GM23338 (cell line): Measurements from ENCODE around the gene TMEM35A. TPM values are rescaled to one million over a fixed set of nuclear protein-coding genes. Genes with fewer than 3 reads are reported as not detected.

Source experiments
- ATAC-seq: fragments of 200-7000 bp; cut with Tn5 transposase; 3 replicates; pipeline ENCODE4 v1.9.1; 2020
- DNase-seq: peaks from one replicate; pipeline ENCODE4 v3.0.0-alpha.2; 2015; ENCODE audit warnings: low spot score
- H2AFZ ChIP-seq: fragments of 200-600 bp; sonication (generic); 2 replicates; pipeline ENCODE4 v1.8.0; 2016; ENCODE audit warnings: antibody characterized with exemption, mild to moderate bottlenecking, moderate library complexity
- H3F3A ChIP-seq: fragments of 200-600 bp; sonication (generic); replicated peaks from 2 replicates; pipeline ENCODE4 v1.8.0; 2017; ENCODE audit warnings: antibody characterized with exemption, mixed run types, low read depth
- H3K27ac ChIP-seq: fragments of 200-600 bp; sonication (generic); 2 replicates; pipeline ENCODE4 v1.6.1; 2016; ENCODE audit warnings: low read depth
- H3K27me3 ChIP-seq: fragments of 200-600 bp; sonication (generic); 2 replicates; pipeline ENCODE4 v1.8.0; 2016; ENCODE audit warnings: mild to moderate bottlenecking, mixed run types, moderate library complexity; ENCODE audit not compliant: insufficient read depth
- H3K36me3 ChIP-seq: fragments of 200-600 bp; sonication (generic); 2 replicates; pipeline ENCODE4 v1.8.0; 2016; ENCODE audit warnings: mild to moderate bottlenecking; ENCODE audit not compliant: insufficient read depth
- H3K4me1 ChIP-seq: fragments of 200-600 bp; sonication (generic); 2 replicates; pipeline ENCODE4 v1.8.0; 2016; ENCODE audit warnings: mild to moderate bottlenecking, moderate library complexity; ENCODE audit not compliant: insufficient read depth
- H3K4me2 ChIP-seq: fragments of 200-600 bp; sonication (generic); 2 replicates; pipeline ENCODE4 v1.7.1; 2017; ENCODE audit warnings: mixed run types
- H3K4me3 ChIP-seq: fragments of 200-600 bp; sonication (generic); 2 replicates; pipeline ENCODE4 v1.6.1; 2016; ENCODE audit warnings: mixed run types
- H3K79me2 ChIP-seq: fragments of 200-600 bp; sonication (generic); replicated peaks from 2 replicates; pipeline ENCODE4 v1.8.0; 2017; ENCODE audit warnings: mild to moderate bottlenecking; ENCODE audit not compliant: insufficient read depth
- H3K9me2 ChIP-seq: fragments of 200-600 bp; sonication (generic); 2 replicates; pipeline ENCODE4 v1.8.0; 2017; ENCODE audit not compliant: insufficient read depth
- H4K20me1 ChIP-seq: fragments of 200-600 bp; sonication (generic); replicated peaks from 2 replicates; pipeline ENCODE4 v1.8.0; 2017; ENCODE audit warnings: mild to moderate bottlenecking; ENCODE audit not compliant: insufficient read depth
- H3K27ac Mint-ChIP-seq: 2 replicates; pipeline ENCODE4 v1.8.0; 2020; ENCODE audit warnings: inconsistent platforms, mild to moderate bottlenecking, moderate library complexity, mixed read lengths
- H3K27me3 Mint-ChIP-seq: 3 replicates; pipeline ENCODE4 v1.8.0; 2022; ENCODE audit warnings: low read depth, mild to moderate bottlenecking, moderate library complexity, mixed read lengths, inconsistent platforms; ENCODE audit not compliant: insufficient read depth, poor library complexity
- H3K36me3 Mint-ChIP-seq: 3 replicates; pipeline ENCODE4 v1.8.0; 2021; ENCODE audit warnings: low read depth, mild to moderate bottlenecking, inconsistent platforms, moderate library complexity, mixed read lengths
- H3K4me1 Mint-ChIP-seq: 3 replicates; pipeline ENCODE4 v1.8.0; 2020; ENCODE audit warnings: mild to moderate bottlenecking, inconsistent platforms, mixed read lengths
- H3K4me3 Mint-ChIP-seq: 3 replicates; pipeline ENCODE4 v1.8.0; 2021; ENCODE audit warnings: moderate library complexity, mild to moderate bottlenecking, inconsistent platforms, mixed read lengths
- H3K9me3 Mint-ChIP-seq: 3 replicates; pipeline ENCODE4 v1.8.0; 2020; ENCODE audit warnings: moderate library complexity, mild to moderate bottlenecking, inconsistent platforms, mixed read lengths
- CREB1 ChIP-seq: fragments of 250-450 bp; sonication (Bioruptor Pico); IDR thresholded peaks from 2 replicates; pipeline ENCODE4 v1.5.0; 2020; ENCODE audit warnings: low read depth, mild to moderate bottlenecking, moderate library complexity
- EZH2phosphoT487 ChIP-seq: fragments of 200-600 bp; sonication (generic); IDR thresholded peaks from one replicate; pipeline ENCODE4 v1.8.1; 2018; ENCODE audit warnings: antibody characterized with exemption; ENCODE audit not compliant: unreplicated experiment
- JUNB ChIP-seq: IDR thresholded peaks from one replicate; pipeline ENCODE4 v1.6.1; 2016; ENCODE audit warnings: antibody characterized with exemption; ENCODE audit not compliant: unreplicated experiment
- NANOG ChIP-seq: IDR thresholded peaks from 2 replicates; pipeline ENCODE4 v1.6.1; 2016; ENCODE audit warnings: antibody characterized with exemption, borderline replicate concordance
- POLR2AphosphoS5 ChIP-seq: IDR thresholded peaks from 2 replicates; pipeline ENCODE4 v1.6.1; 2016; ENCODE audit warnings: antibody characterized with exemption, low read depth
- STAT1 ChIP-seq: IDR thresholded peaks from one replicate; pipeline ENCODE4 v1.6.1; 2016; ENCODE audit warnings: antibody characterized with exemption; ENCODE audit not compliant: unreplicated experiment
- ZNF114 ChIP-seq: fragments of 250-450 bp; sonication (Bioruptor Pico); IDR thresholded peaks from 2 replicates; pipeline ENCODE4 v1.5.0; 2020; ENCODE audit warnings: mild to moderate bottlenecking, moderate library complexity
- ZNF331 ChIP-seq: fragments of 250-450 bp; sonication (Bioruptor Pico); IDR thresholded peaks from 2 replicates; pipeline ENCODE4 v1.5.0; 2020; ENCODE audit warnings: low read depth, mild to moderate bottlenecking, moderate library complexity
- polyA plus RNA-seq: library from polyadenylated mRNA; unstranded; fragments of >200 nt; fragmentation: Nextera tagmentation; extraction: Ambion mirVana; gene quantifications from 2 replicates; pipeline ENCODE4 v1.2.1, GENCODE V29; 2016
- total RNA-seq: library from RNA; depleted of rRNA; stranded (reverse); fragments of >200 nt; shearing (Covaris generic); gene quantifications from 2 replicates; pipeline ENCODE4 v1.2.3, GENCODE V29; 2014
- TF ChIP-seq, protein P1 (sequence below): IDR thresholded peaks from 2 replicates; pipeline ENCODE4 v1.6.1; 2016; ENCODE audit warnings: antibody characterized with exemption
- TF ChIP-seq, protein P2 (sequence below): IDR thresholded peaks from one replicate; pipeline ENCODE4 v1.6.1; 2018; ENCODE audit warnings: antibody characterized with exemption; ENCODE audit not compliant: unreplicated experiment

The TMEM35A gene
- total and polyA plus RNA-seq, 2 experiments from 2014 or later = 4.2 to 5.8 TPM

DNA sequence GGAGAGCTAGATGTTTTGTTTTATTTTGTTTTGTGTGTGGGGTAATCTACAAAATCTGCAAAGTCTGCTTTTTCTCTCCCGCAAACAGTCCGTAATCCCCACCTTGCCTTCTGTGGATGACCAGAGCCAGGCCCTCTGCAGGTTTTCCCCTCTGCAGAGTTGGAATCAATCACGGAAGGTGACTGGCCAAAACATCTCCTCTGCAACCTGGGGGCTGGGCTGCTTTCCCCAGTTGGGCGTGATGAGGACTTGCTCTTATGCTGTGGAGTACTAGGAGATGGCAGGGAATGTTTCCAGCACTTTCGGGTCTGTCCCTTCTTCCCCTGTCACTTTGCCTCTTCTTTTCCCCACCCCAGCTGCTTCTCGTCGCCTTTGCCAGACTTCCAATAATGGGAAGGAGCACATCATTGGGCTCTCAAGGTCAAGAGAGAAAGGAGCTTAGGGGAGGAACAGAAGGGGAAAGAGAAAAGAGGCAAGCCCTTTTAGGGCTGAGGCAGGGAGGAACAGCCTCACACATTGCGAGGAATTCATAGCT is 1.1 kb downstream of the TMEM35A start:
- Histone ChIP-seq H3K4me1 (peaks cover 8% of the 10 kb centered on the region; the same call in 1 of the 2 replicates), H3K4me3 (peak overlapping the region; percentile 80), H3K4me2 (peak overlapping the region; percentile 87), H3K9me2 (no peaks in the 10 kb centered on the region), H3K36me3 (no peaks in the 10 kb centered on the region), H3K79me2 (no peaks in the 10 kb centered on the region), H3F3A (no peaks in the 10 kb centered on the region), H3K27me3 (no peaks in the 10 kb centered on the region), H4K20me1 (no peaks in the 10 kb centered on the region), H3K27ac (no peak overlapping the region), H2AFZ (no peak overlapping the region)
- TF ChIP-seq STAT1 = no peak
- TF ChIP-seq JUNB = no peak
- no peak for TF ChIP-seq ZNF114
- TF ChIP-seq NANOG = no peak
- no peak for TF ChIP-seq ZNF331 (CRISPR knock-in tag)
- TF ChIP-seq, protein P1, sequence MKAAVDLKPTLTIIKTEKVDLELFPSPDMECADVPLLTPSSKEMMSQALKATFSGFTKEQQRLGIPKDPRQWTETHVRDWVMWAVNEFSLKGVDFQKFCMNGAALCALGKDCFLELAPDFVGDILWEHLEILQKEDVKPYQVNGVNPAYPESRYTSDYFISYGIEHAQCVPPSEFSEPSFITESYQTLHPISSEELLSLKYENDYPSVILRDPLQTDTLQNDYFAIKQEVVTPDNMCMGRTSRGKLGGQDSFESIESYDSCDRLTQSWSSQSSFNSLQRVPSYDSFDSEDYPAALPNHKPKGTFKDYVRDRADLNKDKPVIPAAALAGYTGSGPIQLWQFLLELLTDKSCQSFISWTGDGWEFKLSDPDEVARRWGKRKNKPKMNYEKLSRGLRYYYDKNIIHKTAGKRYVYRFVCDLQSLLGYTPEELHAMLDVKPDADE = no peak
- TF ChIP-seq, protein P2, sequence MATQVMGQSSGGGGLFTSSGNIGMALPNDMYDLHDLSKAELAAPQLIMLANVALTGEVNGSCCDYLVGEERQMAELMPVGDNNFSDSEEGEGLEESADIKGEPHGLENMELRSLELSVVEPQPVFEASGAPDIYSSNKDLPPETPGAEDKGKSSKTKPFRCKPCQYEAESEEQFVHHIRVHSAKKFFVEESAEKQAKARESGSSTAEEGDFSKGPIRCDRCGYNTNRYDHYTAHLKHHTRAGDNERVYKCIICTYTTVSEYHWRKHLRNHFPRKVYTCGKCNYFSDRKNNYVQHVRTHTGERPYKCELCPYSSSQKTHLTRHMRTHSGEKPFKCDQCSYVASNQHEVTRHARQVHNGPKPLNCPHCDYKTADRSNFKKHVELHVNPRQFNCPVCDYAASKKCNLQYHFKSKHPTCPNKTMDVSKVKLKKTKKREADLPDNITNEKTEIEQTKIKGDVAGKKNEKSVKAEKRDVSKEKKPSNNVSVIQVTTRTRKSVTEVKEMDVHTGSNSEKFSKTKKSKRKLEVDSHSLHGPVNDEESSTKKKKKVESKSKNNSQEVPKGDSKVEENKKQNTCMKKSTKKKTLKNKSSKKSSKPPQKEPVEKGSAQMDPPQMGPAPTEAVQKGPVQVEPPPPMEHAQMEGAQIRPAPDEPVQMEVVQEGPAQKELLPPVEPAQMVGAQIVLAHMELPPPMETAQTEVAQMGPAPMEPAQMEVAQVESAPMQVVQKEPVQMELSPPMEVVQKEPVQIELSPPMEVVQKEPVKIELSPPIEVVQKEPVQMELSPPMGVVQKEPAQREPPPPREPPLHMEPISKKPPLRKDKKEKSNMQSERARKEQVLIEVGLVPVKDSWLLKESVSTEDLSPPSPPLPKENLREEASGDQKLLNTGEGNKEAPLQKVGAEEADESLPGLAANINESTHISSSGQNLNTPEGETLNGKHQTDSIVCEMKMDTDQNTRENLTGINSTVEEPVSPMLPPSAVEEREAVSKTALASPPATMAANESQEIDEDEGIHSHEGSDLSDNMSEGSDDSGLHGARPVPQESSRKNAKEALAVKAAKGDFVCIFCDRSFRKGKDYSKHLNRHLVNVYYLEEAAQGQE = no peak
- no peak for TF ChIP-seq EZH2phosphoT487
- no peak for TF ChIP-seq CREB1 (CRISPR knock-in tag)
- no peak for TF ChIP-seq POLR2AphosphoS5
- ATAC-seq (peak; percentile 54), DNase-seq (peak; percentile 3)
- Mint-ChIP-seq H3K27ac (no peak overlapping the region), H3K4me1 (peaks cover 15% of the 10 kb centered on the region), H3K9me3 (no peaks in the 10 kb centered on the region), H3K27me3 (peaks cover 12% of the 10 kb centered on the region), H3K36me3 (no peaks in the 10 kb centered on the region; the same call in 2 of the 3 replicates), H3K4me3 (peak overlapping the region; percentile 91)

DNA sequence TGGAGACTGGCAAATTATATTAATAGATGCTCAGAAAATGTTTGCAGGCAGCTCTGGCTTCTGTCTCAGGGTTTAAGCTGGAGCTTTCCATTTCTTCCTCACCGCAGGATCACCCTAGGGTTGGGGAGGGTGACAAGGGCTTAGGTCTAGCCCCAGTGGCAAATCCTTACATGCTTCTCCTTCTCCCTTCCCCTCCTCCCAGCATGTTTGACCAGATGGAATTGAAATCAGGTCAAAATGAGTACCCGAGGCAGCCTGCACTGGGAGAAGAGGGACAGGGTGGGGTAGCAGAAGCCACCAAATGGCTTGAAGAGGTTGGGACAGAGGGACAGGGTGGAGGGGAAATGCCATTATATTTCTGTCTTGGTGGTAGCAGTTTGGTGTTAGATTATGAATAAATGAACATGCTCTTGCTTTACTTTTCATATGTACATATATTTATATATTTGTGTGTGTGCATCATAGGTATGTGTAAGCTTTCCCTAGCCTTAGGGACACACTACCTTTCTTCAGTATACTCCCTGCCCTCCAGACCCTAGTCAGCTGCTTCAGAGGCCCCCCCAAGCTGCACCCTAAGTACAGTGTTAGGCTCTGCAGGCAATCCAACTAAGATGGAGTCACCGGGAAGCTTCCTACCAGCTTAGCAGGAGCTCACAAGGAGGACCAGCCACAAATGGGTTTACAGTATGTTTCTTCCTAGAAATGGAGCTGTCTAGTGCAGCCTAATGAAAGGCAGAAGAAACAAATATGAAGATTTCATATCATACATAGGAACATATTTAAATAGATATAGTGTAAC is 1.8 kb downstream of the TMEM35A start:
- Histone ChIP-seq H3K27ac (no peak overlapping the region), H3K9me2 (no peaks in the 10 kb centered on the region), H3K4me2 (peak overlapping the region; percentile 87; the same call in 1 of the 2 replicates), H3K27me3 (no peaks in the 10 kb centered on the region), H3K4me3 (peak overlapping the region; percentile 80), H3K36me3 (no peaks in the 10 kb centered on the region), H3F3A (no peaks in the 10 kb centered on the region), H4K20me1 (no peaks in the 10 kb centered on the region), H3K79me2 (no peaks in the 10 kb centered on the region), H2AFZ (no peak overlapping the region), H3K4me1 (peaks cover 8% of the 10 kb centered on the region; the same call in 1 of the 2 replicates)
- DNase-seq (no peak), ATAC-seq (no peak)
- H3K4me1 Mint-ChIP-seq = peaks cover 15% of the 10 kb centered on the region
- H3K27ac Mint-ChIP-seq = no peak overlapping the region
- H3K27me3 Mint-ChIP-seq = peaks cover 12% of the 10 kb centered on the region
- H3K4me3 Mint-ChIP-seq = peak overlapping the region; percentile 91; the same call in 2 of the 3 replicates
- H3K36me3 Mint-ChIP-seq = no peaks in the 10 kb centered on the region; the same call in 2 of the 3 replicates
- TF ChIP-seq POLR2AphosphoS5 (no peak), STAT1 (no peak)
- H3K9me3 Mint-ChIP-seq = no peaks in the 10 kb centered on the region
